ENCODE measurements around the gene RBM19.

Gene RBM19

GRCh38 chr12:113866496-113866895, 99.6 kb downstream of the RBM19 start:
- no peak overlapping the region for H3K4me3 ChIP-seq (ENCODE audit: low read length)
- no peak overlapping the region for H3K27ac ChIP-seq (ENCODE audit: low read depth, low read length)
- H3K9me2 ChIP-seq (replicated peaks; ENCODE audit: control insufficient read depth, low read length): no peaks in the 10 kb centered on the region
- H4K20me1 ChIP-seq (ENCODE audit: control insufficient read depth, insufficient read depth, low read depth, low read length): no peaks in the 10 kb centered on the region
- H3K9me3 ChIP-seq (ENCODE audit: control insufficient read depth, insufficient read depth, low read length): no peaks in the 10 kb centered on the region
- H3K4me2 ChIP-seq (ENCODE audit: low read length): no peak overlapping the region
- no peaks in the 10 kb centered on the region for H3K4me1 ChIP-seq (ENCODE audit: control insufficient read depth, low read length)
- H3K27me3 ChIP-seq (ENCODE audit: control insufficient read depth, low read length): no peaks in the 10 kb centered on the region
- H3K79me2 ChIP-seq (ENCODE audit: control insufficient read depth, low read length): no peaks in the 10 kb centered on the region
- TF ChIP-seq CTCF (IDR thresholded peaks at IDR 0.05; ENCODE audit: low read depth, low read length, poor library complexity, severe bottlenecking): no peak
- TF ChIP-seq EZH2phosphoT487 (IDR thresholded peaks at IDR 0.05; ENCODE audit: borderline replicate concordance, low read length): no peak
- no peaks in the 10 kb centered on the region for H3F3A ChIP-seq (ENCODE audit: control insufficient read depth, insufficient read depth)
- no peaks in the 10 kb centered on the region for H3K36me3 ChIP-seq (ENCODE audit: control insufficient read depth, low read length)

GRCh38 chr12:113863455-113863845, 102.7 kb downstream of the RBM19 start:
- no peaks in the 10 kb centered on the region for H3K9me2 ChIP-seq (replicated peaks; ENCODE audit: control insufficient read depth, low read length)
- TF ChIP-seq CTCF (IDR thresholded peaks at IDR 0.05; ENCODE audit: low read depth, low read length, poor library complexity, severe bottlenecking) (no peak), EZH2phosphoT487 (IDR thresholded peaks at IDR 0.05; ENCODE audit: borderline replicate concordance, low read length) (no peak)
- H4K20me1 ChIP-seq (ENCODE audit: control insufficient read depth, insufficient read depth, low read depth, low read length): no peaks in the 10 kb centered on the region
- no peaks in the 10 kb centered on the region for H3F3A ChIP-seq (ENCODE audit: control insufficient read depth, insufficient read depth)
- H3K4me3 ChIP-seq (ENCODE audit: low read length): no peak overlapping the region
- no peaks in the 10 kb centered on the region for H3K79me2 ChIP-seq (ENCODE audit: control insufficient read depth, low read length)
- H3K27ac ChIP-seq (ENCODE audit: low read depth, low read length): no peak overlapping the region
- no peak overlapping the region for H3K4me2 ChIP-seq (ENCODE audit: low read length)
- H3K9me3 ChIP-seq (ENCODE audit: control insufficient read depth, insufficient read depth, low read length): no peaks in the 10 kb centered on the region
- no peaks in the 10 kb centered on the region for H3K27me3 ChIP-seq (ENCODE audit: control insufficient read depth, low read length)
- H3K4me1 ChIP-seq (ENCODE audit: control insufficient read depth, low read length): no peaks in the 10 kb centered on the region
- no peaks in the 10 kb centered on the region for H3K36me3 ChIP-seq (ENCODE audit: control insufficient read depth, low read length)

- Histone ChIP-seq H3K9me3 (ENCODE audit: control insufficient read depth, insufficient read depth, low read length) (no peaks in the 10 kb centered on the region), H3K9me2 (replicated peaks; ENCODE audit: control insufficient read depth, low read length) (no peaks in the 10 kb centered on the region), H3K36me3 (ENCODE audit: control insufficient read depth, low read length) (no peaks in the 10 kb centered on the region), H3K4me1 (ENCODE audit: control insufficient read depth, low read length) (no peaks in the 10 kb centered on the region), H3K4me2 (ENCODE audit: low read length) (no peak overlapping the region), H3K4me3 (ENCODE audit: low read length) (no peak overlapping the region), H3K27me3 (ENCODE audit: control insufficient read depth, low read length) (no peaks in the 10 kb centered on the region), H3K79me2 (ENCODE audit: control insufficient read depth, low read length) (no peaks in the 10 kb centered on the region), H4K20me1 (ENCODE audit: control insufficient read depth, insufficient read depth, low read depth, low read length) (no peaks in the 10 kb centered on the region), H3K27ac (ENCODE audit: low read depth, low read length) (no peak overlapping the region), H3F3A (ENCODE audit: control insufficient read depth, insufficient read depth) (no peaks in the 10 kb centered on the region)
- TF ChIP-seq EZH2phosphoT487 (IDR thresholded peaks at IDR 0.05; ENCODE audit: borderline replicate concordance, low read length) (no peak), CTCF (IDR thresholded peaks at IDR 0.05; ENCODE audit: low read depth, low read length, poor library complexity, severe bottlenecking) (no peak)
These were observed 103.3 kb downstream of the RBM19 start for GRCh38 chr12:113862590-113863454.
